Endothelial cell of umbilical vein (primary cell): ENCODE measurements around the gene MRTO4. TPM values are rescaled to one million over a fixed set of nuclear protein-coding genes. Genes with fewer than 3 reads are reported as not detected.

ENCODE experiments used
- BruUV-seq: library from RNA; stranded (reverse); fragments of 400-500 nt; replicated peaks from 2 replicates; lab custom pipeline; 2021; lab: Mats Ljungman, UMichigan
- CTCF ChIA-PET: fragments of 300-600, 350-600 bp; sonication (Branson Sonifier 250); formaldehyde crosslinking; loops from one replicate; lab custom pipeline; 2021; ENCODE audit warnings: antibody characterized with exemption, inconsistent platforms; lab: Charles Lee
- POLR2A ChIA-PET: fragments of 300-600, 350-600 bp; sonication (Branson Sonifier 250); formaldehyde crosslinking; loops from one replicate; lab custom pipeline; 2021; ENCODE audit warnings: antibody characterized with exemption, inconsistent platforms; lab: Charles Lee
- DNase-seq: peaks from one replicate; pipeline ENCODE4 v3.0.0-alpha.2; 2011; ENCODE audit warnings: low read depth, low spot score
- FAIRE-seq: peaks from 2 replicates; lab custom pipeline; 2011; peaks lifted over from hg19 to GRCh38; lab: Jason Lieb, UNC
- H2AFZ ChIP-seq: 2 replicates; pipeline ENCODE4 v1.6.0; 2012; ENCODE audit warnings: low read depth, low read length, control low read depth, inconsistent platforms
- H3K27ac ChIP-seq: 2 replicates; pipeline ENCODE4 v1.5.1; 2011; ENCODE audit warnings: low read depth, mild to moderate bottlenecking, control low read depth, low read length, moderate library complexity; ENCODE audit not compliant: insufficient read depth
- H3K27me3 ChIP-seq, 2 experiments: 2 replicates each; pipeline versions ENCODE4 v1.6.0 to v1.6.1; 2011; ENCODE audit warnings: low read length in 2 of 2, mixed read lengths in 1 of 2; ENCODE audit not compliant: control insufficient read depth in 2 of 2, insufficient read depth in 2 of 2
- H3K36me3 ChIP-seq, 2 experiments: 2 replicates in 1 of 2; 3 replicates in 1 of 2; pipeline ENCODE4 v1.5.1; 2011; ENCODE audit warnings: low read length in 2 of 2, mild to moderate bottlenecking in 1 of 2, moderate library complexity in 1 of 2; ENCODE audit not compliant: control insufficient read depth in 2 of 2, insufficient read depth in 2 of 2; ENCODE audit errors: extremely low read depth in 1 of 2
- H3K4me1 ChIP-seq: 3 replicates; pipeline ENCODE4 v1.5.1; 2011; ENCODE audit warnings: mild to moderate bottlenecking, low read length; ENCODE audit not compliant: control insufficient read depth, insufficient read depth; ENCODE audit errors: extremely low read depth
- H3K4me2 ChIP-seq: 2 replicates; pipeline ENCODE4 v1.6.1; 2011; ENCODE audit warnings: low read length, control low read depth, mixed read lengths; ENCODE audit not compliant: insufficient read depth
- H3K4me3 ChIP-seq, 3 experiments: fragments of 200-600 bp in 1 of 3; sonication (generic), shearing (Covaris generic) in 1 of 3; replicated peaks in 1 of 3; 2 replicates each; pipeline ENCODE4 v1.5.1; 2011 to 2016; ENCODE audit warnings: control low read depth in 3 of 3, low read length in 3 of 3, mild to moderate bottlenecking in 2 of 3, inconsistent platforms in 1 of 3, low read depth in 1 of 3, moderate library complexity in 1 of 3; ENCODE audit not compliant: insufficient read depth in 1 of 3
- H3K79me2 ChIP-seq: 2 replicates; pipeline ENCODE4 v1.6.0; 2012; ENCODE audit warnings: low read length, inconsistent platforms; ENCODE audit not compliant: control insufficient read depth, insufficient read depth
- H3K9ac ChIP-seq: replicated peaks from 2 replicates; pipeline ENCODE3; 2011; ENCODE audit warnings: low read length, control low read depth; ENCODE audit not compliant: insufficient read depth; ENCODE audit errors: extremely low read depth
- H3K9me1 ChIP-seq: replicated peaks from 3 replicates; pipeline ENCODE4 v1.6.0; 2011; ENCODE audit warnings: mild to moderate bottlenecking, low read length; ENCODE audit not compliant: control insufficient read depth, insufficient read depth; ENCODE audit errors: extremely low read depth
- H3K9me3 ChIP-seq: replicated peaks from 2 replicates; pipeline ENCODE4 v1.5.1; 2012; ENCODE audit warnings: low read length, inconsistent platforms; ENCODE audit not compliant: control insufficient read depth, insufficient read depth
- H4K20me1 ChIP-seq: replicated peaks from 2 replicates; pipeline ENCODE3; 2011; ENCODE audit warnings: mild to moderate bottlenecking, low read length; ENCODE audit not compliant: control insufficient read depth, insufficient read depth; ENCODE audit errors: extremely low read depth
- EZH2 ChIP-seq: IDR thresholded peaks from 2 replicates; pipeline ENCODE4 v1.6.1; 2012; ENCODE audit warnings: borderline replicate concordance, low read depth, mild to moderate bottlenecking, moderate library complexity, low read length, inconsistent platforms; ENCODE audit not compliant: severe bottlenecking
- FOS ChIP-seq: IDR thresholded peaks from 2 replicates; pipeline ENCODE4 v1.6.1; 2011; ENCODE audit warnings: mild to moderate bottlenecking, low read length, moderate library complexity, borderline replicate concordance; ENCODE audit not compliant: insufficient read depth
- GATA2 ChIP-seq: IDR thresholded peaks from 2 replicates; pipeline ENCODE4 v1.7.0; 2011; ENCODE audit warnings: low read depth, mild to moderate bottlenecking, moderate library complexity, mixed read lengths, low read length; ENCODE audit not compliant: insufficient read length, insufficient read depth
- JUN ChIP-seq: IDR thresholded peaks from 2 replicates; pipeline ENCODE4 v1.6.1; 2011; ENCODE audit warnings: borderline replicate concordance, low read depth; ENCODE audit not compliant: insufficient read length, insufficient read depth
- MAX ChIP-seq: IDR thresholded peaks from 2 replicates; pipeline ENCODE4 v1.6.1; 2011; ENCODE audit not compliant: insufficient read depth, insufficient read length
- MYC ChIP-seq: IDR thresholded peaks from one replicate; pipeline ENCODE4 v1.6.1; 2011; ENCODE audit warnings: mild to moderate bottlenecking, low read depth, low read length
- POLR2A ChIP-seq: IDR thresholded peaks from 2 replicates; pipeline ENCODE4 v1.6.1; 2012; ENCODE audit warnings: low read depth, mild to moderate bottlenecking, control low read depth, low read length
- POLR2AphosphoS5 ChIP-seq: IDR thresholded peaks from 2 replicates; pipeline ENCODE4 v1.6.1; 2012; ENCODE audit warnings: low read depth, mild to moderate bottlenecking, control low read depth, low read length, moderate library complexity; ENCODE audit not compliant: insufficient read depth
- dilution Hi-C: fragments of 300-500 bp; cut with MboI; formaldehyde crosslinking; loops from one replicate; pipeline ENCODE4 v1.15.0; 2019; ENCODE audit warnings: low sequenced_read_pairs; ENCODE audit not compliant: extremely low pct_ligation_motif_present
- intact Hi-C: fragments of 100-400 bp; cut with micrococcal nuclease; formaldehyde crosslinking; loops from one replicate; pipeline ENCODE4 v1.10.0; 2022
- polyA plus RNA-seq, 4 experiments: library from polyadenylated mRNA; depleted of rRNA in 3 of 4; stranded (reverse) in 3 of 4; unstranded in 1 of 4; fragments of >200 nt; gene quantifications; 2 replicates each; pipeline versions ENCODE4 v1.2.1 to v1.2.3, GENCODE V29; 2011 to 2012; ENCODE audit warnings: missing spikeins in 1 of 4
- total RNA-seq: library from RNA; stranded (reverse); gene quantifications from 2 replicates; pipeline ENCODE4 v1.2.3, GENCODE V29; 2021
- TF ChIP-seq, protein P1 (sequence below), 2 donors: IDR thresholded peaks; 1 replicate in 1 of 2; 2 replicates in 1 of 2; pipeline ENCODE4 v1.5.1; 2011; ENCODE audit warnings: low read length in 2 of 2, mild to moderate bottlenecking in 2 of 2, moderate library complexity in 2 of 2, control low read depth in 1 of 2, inconsistent platforms in 1 of 2, low read depth in 1 of 2; ENCODE audit not compliant: insufficient read depth in 1 of 2; ENCODE audit errors: extremely low read depth in 1 of 2

The MRTO4 gene
- total and polyA plus RNA-seq, 2 donors (not counting 3 experiments of a cell fraction or from before 2014, with no cell fraction given) = 33.6 to 49.4 TPM

DNA sequence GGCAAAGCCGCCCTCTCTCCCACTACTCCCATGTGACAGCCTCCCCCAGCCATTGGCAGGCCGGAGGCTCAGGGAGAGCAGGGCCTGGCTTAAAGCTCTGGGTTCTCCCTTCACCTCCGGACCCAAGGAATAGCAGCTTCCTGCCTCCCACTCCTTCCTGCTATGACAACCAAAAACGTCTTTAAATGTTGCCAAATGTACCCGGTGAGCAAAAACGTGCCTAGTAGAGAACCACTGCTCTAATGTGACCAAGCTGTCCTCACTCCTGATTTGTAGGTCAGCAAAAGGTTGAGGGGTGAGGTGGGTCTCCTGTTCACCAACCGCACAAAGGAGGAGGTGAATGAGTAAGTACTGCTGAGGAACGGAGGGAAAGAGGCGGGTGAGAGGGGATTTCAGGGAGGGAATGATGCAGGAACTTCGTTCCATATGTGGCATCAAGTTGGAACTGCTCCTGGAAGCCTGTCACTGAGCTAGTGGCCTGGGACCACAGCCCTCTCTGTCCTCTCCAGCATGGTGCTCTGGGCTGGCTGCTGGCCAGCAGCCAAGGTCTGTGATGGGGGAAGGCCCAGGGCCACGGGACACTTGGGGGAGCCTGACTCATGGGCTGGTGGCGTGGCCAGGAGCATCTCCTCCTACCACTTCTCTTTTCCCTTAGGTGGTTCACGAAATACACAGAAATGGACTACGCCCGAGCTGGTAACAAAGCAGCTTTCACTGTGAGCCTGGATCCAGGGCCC lies 5.7 kb downstream of the MRTO4 start:
- peaks cover 33% of the 10 kb centered on the region for H3K79me2 ChIP-seq
- H3K4me2 ChIP-seq = no peak overlapping the region
- DNase-seq (no peak), FAIRE-seq (no peak)
- no peak overlapping the region for H3K27ac ChIP-seq
- H4K20me1 ChIP-seq = no peaks in the 10 kb centered on the region
- H3K4me3 ChIP-seq = no peak overlapping the region
- TF ChIP-seq MYC (no peak), POLR2A (no peak), GATA2 (no peak), MAX (no peak), EZH2 (no peak)
- peaks cover 10% of the 10 kb centered on the region for H3K4me1 ChIP-seq
- intact Hi-C loops = loop anchor here (10.0 kb wide), 1 partner anchor 337 kb away; a partner anchor contains a TSS
- no peak overlapping the region for H3K9ac ChIP-seq
- H3K9me3 ChIP-seq = no peaks in the 10 kb centered on the region
- H3K36me3 ChIP-seq = peaks cover 13 to 30% of the 10 kb centered on the region in 2 experiments
- no peaks in the 10 kb centered on the region for H3K9me1 ChIP-seq
- CTCF ChIA-PET = interaction anchor here (0.8 to 1.1 kb wide), 2 partner anchors 16 to 397 kb away, joined by 3 to 6 read pairs; no protein-coding TSS in a partner anchor
- no TSS peak for BruUV-seq
- POLR2A ChIA-PET = no interaction called here
- dilution Hi-C loops = no loop called here
- H2AFZ ChIP-seq = no peak overlapping the region
- no peaks in the 10 kb centered on the region for H3K27me3 ChIP-seq

GRCh38 chr1:19258353-19258752 lies 6.7 kb downstream of the MRTO4 start:
- no peak for FAIRE-seq
- Histone ChIP-seq H4K20me1 (no peaks in the 10 kb centered on the region), H3K4me3 (no peak overlapping the region), H3K9me1 (no peaks in the 10 kb centered on the region), H3K4me1 (peaks cover 2% of the 10 kb centered on the region), H2AFZ (no peak overlapping the region), H3K4me2 (no peak overlapping the region), H3K9ac (no peak overlapping the region), H3K27ac (no peak overlapping the region), H3K9me3 (no peaks in the 10 kb centered on the region), H3K27me3 (no peaks in the 10 kb centered on the region), H3K79me2 (peaks cover 23% of the 10 kb centered on the region), H3K36me3 (peaks cover 13 to 30% of the 10 kb centered on the region in 2 experiments)
- TF ChIP-seq, protein P1, sequence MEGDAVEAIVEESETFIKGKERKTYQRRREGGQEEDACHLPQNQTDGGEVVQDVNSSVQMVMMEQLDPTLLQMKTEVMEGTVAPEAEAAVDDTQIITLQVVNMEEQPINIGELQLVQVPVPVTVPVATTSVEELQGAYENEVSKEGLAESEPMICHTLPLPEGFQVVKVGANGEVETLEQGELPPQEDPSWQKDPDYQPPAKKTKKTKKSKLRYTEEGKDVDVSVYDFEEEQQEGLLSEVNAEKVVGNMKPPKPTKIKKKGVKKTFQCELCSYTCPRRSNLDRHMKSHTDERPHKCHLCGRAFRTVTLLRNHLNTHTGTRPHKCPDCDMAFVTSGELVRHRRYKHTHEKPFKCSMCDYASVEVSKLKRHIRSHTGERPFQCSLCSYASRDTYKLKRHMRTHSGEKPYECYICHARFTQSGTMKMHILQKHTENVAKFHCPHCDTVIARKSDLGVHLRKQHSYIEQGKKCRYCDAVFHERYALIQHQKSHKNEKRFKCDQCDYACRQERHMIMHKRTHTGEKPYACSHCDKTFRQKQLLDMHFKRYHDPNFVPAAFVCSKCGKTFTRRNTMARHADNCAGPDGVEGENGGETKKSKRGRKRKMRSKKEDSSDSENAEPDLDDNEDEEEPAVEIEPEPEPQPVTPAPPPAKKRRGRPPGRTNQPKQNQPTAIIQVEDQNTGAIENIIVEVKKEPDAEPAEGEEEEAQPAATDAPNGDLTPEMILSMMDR (IDR thresholded peaks at IDR 0.05; ENCODE audit: extremely low read depth in 1 of 2, insufficient read depth in 1 of 2, low read depth in 1 of 2, low read length in 2 of 2) = no peak
- no peak for TF ChIP-seq EZH2
- TF ChIP-seq POLR2AphosphoS5 = no peak
- no peak for TF ChIP-seq GATA2
- TF ChIP-seq MAX = no peak
- no peak for TF ChIP-seq FOS
- no peak for TF ChIP-seq JUN
- TF ChIP-seq MYC = no peak
- TF ChIP-seq POLR2A = no peak
- no TSS peak for BruUV-seq
- intact Hi-C loops = loop anchor here (10.0 kb wide), 1 partner anchor 336 kb away; a partner anchor contains a TSS
- DNase-seq = no peak
- dilution Hi-C loops = no loop called here
- POLR2A ChIA-PET = no interaction called here
- CTCF ChIA-PET = no interaction called here
